WERI-Rb-1 (cell line): ENCODE results near the gene TLCD5.

Experiments used
- DNase-seq: peaks from one replicate; pipeline ENCODE4 v3.0.0-alpha.2; 2020
- H3K27ac ChIP-seq: fragments of 250-450 bp; sonication (Bioruptor Pico); 2 replicates; pipeline ENCODE4 v1.5.1; 2020; ENCODE audit warnings: mild to moderate bottlenecking, moderate library complexity
- H3K27me3 ChIP-seq: fragments of 250-450 bp; sonication (Bioruptor Pico); 2 replicates; pipeline ENCODE4 v1.5.1; 2021; ENCODE audit warnings: mild to moderate bottlenecking, low read depth, moderate library complexity; ENCODE audit not compliant: insufficient read depth, severe bottlenecking
- H3K36me3 ChIP-seq: fragments of 250-450 bp; sonication (Bioruptor Pico); 2 replicates; pipeline ENCODE4 v1.5.1; 2020; ENCODE audit warnings: mild to moderate bottlenecking, moderate library complexity
- H3K4me3 ChIP-seq: 2 replicates; pipeline ENCODE4 v1.5.1; 2011; ENCODE audit warnings: low read depth, mild to moderate bottlenecking, control low read depth, low read length
- H3K9me3 ChIP-seq: fragments of 250-450 bp; sonication (Bioruptor Pico); 2 replicates; pipeline ENCODE4 v1.5.1; 2021; ENCODE audit warnings: mild to moderate bottlenecking, moderate library complexity; ENCODE audit not compliant: severe bottlenecking
- TF ChIP-seq, protein P1 (sequence below): IDR thresholded peaks from 2 replicates; pipeline ENCODE4 v1.5.1; 2011; ENCODE audit warnings: low read depth, mild to moderate bottlenecking, control low read depth, inconsistent platforms, low read length

TLCD5 gene

DNA sequence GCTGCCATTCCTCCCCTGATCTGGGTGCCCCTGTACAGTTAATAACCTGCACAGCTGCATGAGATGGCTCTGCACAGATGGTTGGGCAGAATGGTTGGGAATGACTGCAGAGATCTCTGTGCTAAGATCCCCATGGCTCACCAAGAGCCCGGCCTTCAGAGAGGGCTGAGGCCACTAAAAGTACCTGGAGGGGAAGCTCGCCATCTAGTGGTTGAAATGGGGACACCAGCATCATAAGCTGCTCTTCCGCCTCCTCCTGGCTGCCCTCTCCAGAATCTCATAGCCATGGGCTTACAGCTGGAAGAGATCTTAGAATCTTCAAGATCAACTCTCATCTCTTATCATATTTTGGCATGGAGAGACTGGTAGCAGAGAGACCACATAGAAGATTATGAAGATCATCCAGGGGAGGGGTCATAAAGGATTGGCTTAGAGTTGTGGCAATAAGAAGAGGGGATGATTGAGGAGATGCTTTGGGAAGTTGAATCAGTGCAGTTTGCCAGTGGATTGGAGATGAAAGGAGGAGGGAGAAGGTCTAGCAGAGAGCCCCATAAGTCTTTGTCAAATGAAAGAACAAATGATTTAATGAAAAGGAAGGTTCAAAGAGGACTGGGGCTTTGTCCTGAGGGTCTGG, 22.0 kb upstream of the TLCD5 start:
- no peaks in the 10 kb centered on the region for H3K9me3 ChIP-seq
- peak; percentile 79 for DNase-seq
- H3K27me3 ChIP-seq, result no peaks in the 10 kb centered on the region
- H3K27ac ChIP-seq, result no peak overlapping the region
- TF ChIP-seq, protein P1, sequence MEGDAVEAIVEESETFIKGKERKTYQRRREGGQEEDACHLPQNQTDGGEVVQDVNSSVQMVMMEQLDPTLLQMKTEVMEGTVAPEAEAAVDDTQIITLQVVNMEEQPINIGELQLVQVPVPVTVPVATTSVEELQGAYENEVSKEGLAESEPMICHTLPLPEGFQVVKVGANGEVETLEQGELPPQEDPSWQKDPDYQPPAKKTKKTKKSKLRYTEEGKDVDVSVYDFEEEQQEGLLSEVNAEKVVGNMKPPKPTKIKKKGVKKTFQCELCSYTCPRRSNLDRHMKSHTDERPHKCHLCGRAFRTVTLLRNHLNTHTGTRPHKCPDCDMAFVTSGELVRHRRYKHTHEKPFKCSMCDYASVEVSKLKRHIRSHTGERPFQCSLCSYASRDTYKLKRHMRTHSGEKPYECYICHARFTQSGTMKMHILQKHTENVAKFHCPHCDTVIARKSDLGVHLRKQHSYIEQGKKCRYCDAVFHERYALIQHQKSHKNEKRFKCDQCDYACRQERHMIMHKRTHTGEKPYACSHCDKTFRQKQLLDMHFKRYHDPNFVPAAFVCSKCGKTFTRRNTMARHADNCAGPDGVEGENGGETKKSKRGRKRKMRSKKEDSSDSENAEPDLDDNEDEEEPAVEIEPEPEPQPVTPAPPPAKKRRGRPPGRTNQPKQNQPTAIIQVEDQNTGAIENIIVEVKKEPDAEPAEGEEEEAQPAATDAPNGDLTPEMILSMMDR, result peak; percentile 95
- no peaks in the 10 kb centered on the region for H3K36me3 ChIP-seq
- H3K4me3 ChIP-seq, result no peak overlapping the region

DNA sequence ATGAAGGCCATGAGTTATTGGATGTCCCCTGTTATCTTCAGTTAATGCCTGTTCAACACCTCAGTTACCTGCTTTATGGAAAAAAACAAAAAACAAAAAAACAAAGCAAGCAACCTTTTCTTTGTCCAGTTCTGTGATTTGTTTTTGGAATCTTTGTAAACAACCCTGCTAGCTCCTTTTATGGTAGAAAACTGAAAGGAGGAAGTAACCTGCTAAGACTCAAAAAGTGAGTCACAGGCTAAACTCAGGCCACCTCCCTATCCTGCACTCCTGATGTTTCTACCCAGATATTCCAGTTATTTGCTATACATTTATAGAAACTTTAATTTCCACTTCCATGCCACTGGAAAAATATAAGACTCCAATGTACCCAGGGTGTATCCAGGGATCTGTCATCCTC, 20.6 kb upstream of the TLCD5 start:
- Histone ChIP-seq H3K36me3 (no peaks in the 10 kb centered on the region), H3K27me3 (no peaks in the 10 kb centered on the region), H3K9me3 (no peaks in the 10 kb centered on the region), H3K27ac (no peak overlapping the region), H3K4me3 (no peak overlapping the region)
- no peak for DNase-seq
- TF ChIP-seq, protein P1, result no peak

DNA sequence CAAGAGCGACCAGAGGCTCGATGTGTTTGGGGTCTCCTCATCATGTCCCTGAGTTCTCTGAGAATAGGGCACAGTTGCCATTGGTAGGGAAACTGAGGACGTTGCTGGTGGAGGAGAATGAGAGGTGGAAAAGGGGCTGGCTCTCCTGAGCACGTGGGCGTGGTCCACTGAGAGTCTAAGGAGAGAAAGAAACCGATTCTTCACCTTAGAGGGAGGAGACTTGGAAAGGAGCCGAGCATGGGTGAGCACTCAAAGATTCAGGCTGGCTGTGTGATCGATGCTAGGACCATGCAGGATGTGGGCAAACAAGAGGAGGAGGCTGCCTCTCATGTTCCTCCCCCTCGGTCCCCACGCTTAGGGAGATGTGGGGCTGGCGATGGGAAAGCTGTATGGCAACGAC, 19.8 kb upstream of the TLCD5 start:
- Histone ChIP-seq H3K4me3 (no peak overlapping the region), H3K9me3 (no peaks in the 10 kb centered on the region), H3K27ac (no peak overlapping the region), H3K36me3 (no peaks in the 10 kb centered on the region), H3K27me3 (no peaks in the 10 kb centered on the region)
- DNase-seq, result no peak
- TF ChIP-seq, protein P1, result no peak

DNA sequence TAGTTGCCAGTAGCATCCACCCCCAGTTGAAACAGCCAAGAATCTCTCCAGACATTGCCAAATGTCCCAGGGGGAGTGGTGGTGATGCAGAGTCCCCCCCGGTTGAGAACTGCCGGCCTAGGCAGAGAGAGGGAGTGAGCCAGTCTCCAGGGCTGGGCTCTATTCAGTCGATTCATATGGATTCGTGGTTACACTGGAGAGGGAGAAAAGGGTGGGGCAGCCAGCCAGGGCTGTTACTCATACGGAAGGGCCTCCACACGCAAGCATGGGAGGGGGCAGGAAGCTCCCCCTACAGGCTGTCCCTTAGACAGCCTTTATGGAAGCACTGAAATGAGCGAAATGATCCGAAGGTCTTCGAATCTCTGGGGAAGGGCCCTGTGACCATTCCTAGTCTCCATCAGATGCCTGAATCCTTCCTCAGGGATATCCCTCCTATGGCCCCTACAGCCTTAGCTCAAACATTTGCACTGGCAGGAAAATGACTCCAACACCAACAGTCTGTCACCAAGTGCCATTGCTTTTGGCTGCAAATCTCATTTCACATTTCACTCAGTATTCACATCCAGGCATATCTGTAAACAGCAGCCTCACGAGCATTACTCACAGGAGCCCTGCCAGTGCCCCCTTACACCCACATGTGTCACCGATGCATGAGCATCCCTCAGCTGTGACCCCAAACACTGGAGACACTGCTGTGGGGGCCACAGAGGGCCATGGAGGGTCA, 18.4 kb upstream of the TLCD5 start:
- TF ChIP-seq, protein P1, result peak; percentile 56
- H3K9me3 ChIP-seq, result no peaks in the 10 kb centered on the region
- no peak overlapping the region for H3K4me3 ChIP-seq
- H3K36me3 ChIP-seq, result no peaks in the 10 kb centered on the region
- peak; percentile 16 for DNase-seq
- H3K27me3 ChIP-seq, result no peaks in the 10 kb centered on the region
- H3K27ac ChIP-seq, result no peak overlapping the region

DNA sequence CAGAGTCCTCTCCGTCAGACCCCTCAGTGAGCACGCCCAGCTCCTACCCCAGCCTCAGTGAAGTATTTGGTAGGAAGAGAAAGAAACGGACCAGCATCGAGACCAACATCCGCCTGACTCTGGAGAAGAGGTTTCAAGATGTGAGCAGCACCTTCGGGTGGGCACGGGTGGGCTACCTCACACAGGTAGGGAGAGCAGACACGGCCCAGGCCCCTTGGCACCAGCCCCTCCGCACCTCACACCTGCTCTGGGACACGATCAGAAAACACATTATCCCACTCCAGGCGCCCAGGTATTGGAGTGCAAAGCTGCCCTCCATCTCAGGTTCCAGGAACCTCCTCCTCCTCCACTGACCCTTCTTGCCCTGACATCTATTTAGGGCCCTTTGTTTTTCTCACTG, 17.6 kb upstream of the TLCD5 start:
- Histone ChIP-seq H3K9me3 (no peaks in the 10 kb centered on the region), H3K27ac (no peak overlapping the region), H3K36me3 (no peaks in the 10 kb centered on the region), H3K27me3 (no peaks in the 10 kb centered on the region), H3K4me3 (no peak overlapping the region)
- no peak for DNase-seq
- TF ChIP-seq, protein P1, result no peak
